Esophagus squamous epithelium (tissue), 4 donors: ENCODE measurements around the gene KAZALD1.

ENCODE experiments used
- POLR2A ChIP-seq, 4 donors: fragments of 450-650 bp; IDR thresholded peaks; one replicate each; pipeline ENCODE4 v1.6.1; 2017; ENCODE audit warnings: antibody characterized with exemption in 4 of 4, mild to moderate bottlenecking in 4 of 4, moderate library complexity in 3 of 4
- TF ChIP-seq, protein P1 (sequence below), 6 experiments: fragments of 450-650 bp in 4 of 6; fragments of 200-600 bp in 2 of 6; sonication (generic) in 2 of 6; IDR thresholded peaks; one replicate each; pipeline ENCODE4 v1.5.1; 2016 to 2019; ENCODE audit warnings: antibody characterized with exemption in 6 of 6, mild to moderate bottlenecking in 4 of 6, moderate library complexity in 4 of 6

DNA sequence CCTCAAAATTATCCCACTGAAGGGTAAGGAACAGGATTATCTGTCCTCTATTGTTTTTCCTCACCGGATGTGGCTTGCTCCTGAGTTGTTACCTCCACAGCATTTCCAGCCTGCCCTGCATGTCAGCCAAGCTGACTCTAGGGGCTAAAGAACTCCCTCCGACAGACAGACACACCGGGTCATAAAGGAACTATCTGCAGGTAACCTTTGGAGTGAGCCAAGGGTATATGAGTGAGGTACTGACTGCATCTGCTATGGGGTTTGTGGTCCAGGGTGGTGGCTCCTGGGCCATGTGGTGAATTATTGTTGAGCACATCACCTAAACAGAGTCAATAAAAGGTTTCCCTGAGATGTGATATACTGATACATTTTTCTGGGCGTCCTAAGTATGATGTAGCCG is 6.9 kb upstream of the KAZALD1 start:
- TF ChIP-seq, protein P1, sequence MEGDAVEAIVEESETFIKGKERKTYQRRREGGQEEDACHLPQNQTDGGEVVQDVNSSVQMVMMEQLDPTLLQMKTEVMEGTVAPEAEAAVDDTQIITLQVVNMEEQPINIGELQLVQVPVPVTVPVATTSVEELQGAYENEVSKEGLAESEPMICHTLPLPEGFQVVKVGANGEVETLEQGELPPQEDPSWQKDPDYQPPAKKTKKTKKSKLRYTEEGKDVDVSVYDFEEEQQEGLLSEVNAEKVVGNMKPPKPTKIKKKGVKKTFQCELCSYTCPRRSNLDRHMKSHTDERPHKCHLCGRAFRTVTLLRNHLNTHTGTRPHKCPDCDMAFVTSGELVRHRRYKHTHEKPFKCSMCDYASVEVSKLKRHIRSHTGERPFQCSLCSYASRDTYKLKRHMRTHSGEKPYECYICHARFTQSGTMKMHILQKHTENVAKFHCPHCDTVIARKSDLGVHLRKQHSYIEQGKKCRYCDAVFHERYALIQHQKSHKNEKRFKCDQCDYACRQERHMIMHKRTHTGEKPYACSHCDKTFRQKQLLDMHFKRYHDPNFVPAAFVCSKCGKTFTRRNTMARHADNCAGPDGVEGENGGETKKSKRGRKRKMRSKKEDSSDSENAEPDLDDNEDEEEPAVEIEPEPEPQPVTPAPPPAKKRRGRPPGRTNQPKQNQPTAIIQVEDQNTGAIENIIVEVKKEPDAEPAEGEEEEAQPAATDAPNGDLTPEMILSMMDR (IDR thresholded peaks at IDR 0.05): no peak
- no peak for TF ChIP-seq POLR2A (IDR thresholded peaks at IDR 0.05)
